ENCODE data around the gene GNG3. TPM values are rescaled to one million over a fixed set of nuclear protein-coding genes. Genes with fewer than 3 reads are reported as not detected.
A peak's percentile ranks its signal among the peaks of the same experiment; 100 is the strongest.

GNG3 gene
- total RNA-seq, 1 experiment from 2014 or later, result not detected

GRCh38 chr11:62676698-62677097 is 30.8 kb upstream of the GNG3 start:
- CTCF ChIA-PET, result no interaction called here
- no peak overlapping the region for H2AFZ ChIP-seq (ENCODE audit: low read depth, low read length, poor library complexity, severe bottlenecking)
- TF ChIP-seq MAX (IDR thresholded peaks at IDR 0.05) (no peak), CTCF (IDR thresholded peaks at IDR 0.05 in 2 of 3, conservative IDR thresholded peaks at IDR 0.05 in 1 of 3; ENCODE audit: borderline replicate concordance in 1 of 3, insufficient read depth in 1 of 3, low read depth in 2 of 3, low read length in 2 of 3) (0 out of 6 replicates have a peak, but pooled peaks of 1 of the 3 experiments have one; percentile 14), RAD21 (IDR thresholded peaks at IDR 0.05; ENCODE audit: low read depth) (no peak)
- ATAC-seq (no peak), DNase-seq (ENCODE audit: low read depth, low spot score) (no peak)
- no TSS peak for BruUV-seq (replicated peaks)
- RAD21 ChIA-PET (ENCODE audit: low non-redundant PET in 1 of 2, low total read pairs in 2 of 2, uncharacterized antibody in 2 of 2, unreplicated experiment in 2 of 2), result no interaction called here
- H3K27ac ChIP-seq (ENCODE audit: low read depth, low read length), result no peak overlapping the region; the same call in 1 of the 2 replicates
- no peaks in the 10 kb centered on the region for H3K9me3 ChIP-seq (ENCODE audit: control insufficient read depth in 1 of 2, insufficient read depth in 1 of 2, low read depth in 1 of 2, low read length in 2 of 2)
- no peak overlapping the region for H3K9ac ChIP-seq (ENCODE audit: low read length)
- intact Hi-C loops (cut with micrococcal nuclease), result loop anchor here (10.0 kb wide), 1 partner anchor 88 kb away; the partner anchor contains the start of gene POLR2G
- no peaks in the 10 kb centered on the region for H3K27me3 ChIP-seq (ENCODE audit: insufficient read depth, low read length)
- peaks cover 66% of the 10 kb centered on the region for H3K79me2 ChIP-seq (ENCODE audit: insufficient read depth, low read length)
- no peaks in the 10 kb centered on the region for H4K20me1 ChIP-seq (ENCODE audit: insufficient read depth)
- no peaks in the 10 kb centered on the region for H3K9me2 ChIP-seq (ENCODE audit: insufficient read depth)
- H3K4me1 ChIP-seq (ENCODE audit: control insufficient read depth in 1 of 2, insufficient read depth in 2 of 2, low read length in 2 of 2), result peaks cover 32 to 58% of the 10 kb centered on the region in 2 experiments
- POLR2A ChIA-PET, result interaction anchor here (0.9 to 3.9 kb wide), 4 partner anchors 12 to 85 kb away, joined by 3 to 21 read pairs (median 5); partner anchors contain the start of genes C11orf98, CSKMT, HNRNPUL2 and TUT1
- peaks cover 6 to 11% of the 10 kb centered on the region in 2 experiments; a peak in 3 of 4 replicates for H3K36me3 ChIP-seq (ENCODE audit: control insufficient read depth in 1 of 2, insufficient read depth in 2 of 2, low read length in 2 of 2)
- 0 out of 2 replicates have a peak overlapping the region, but pooled peaks have one; percentile 95 for H3K4me2 ChIP-seq (ENCODE audit: low read length)
- no peak overlapping the region for H3K4me3 ChIP-seq (replicated peaks in 1 of 2; ENCODE audit: low read depth in 1 of 2, low read length in 2 of 2)

- no peaks in the 10 kb centered on the region for H3K9me2 ChIP-seq (ENCODE audit: insufficient read depth)
- H3K4me1 ChIP-seq (ENCODE audit: control insufficient read depth in 1 of 2, insufficient read depth in 2 of 2, low read length in 2 of 2), result peaks cover 32 to 57% of the 10 kb centered on the region in 2 experiments
- H3K27ac ChIP-seq (ENCODE audit: low read depth, low read length), result no peak overlapping the region
- ChIA-PET CTCF (no interaction called here), POLR2A (interaction anchor here (0.9 to 2.4 kb wide), 3 partner anchors 12 to 85 kb away, joined by 3 to 6 read pairs (median 4); partner anchors contain the start of genes C11orf98, CSKMT, HNRNPUL2 and TUT1), RAD21 (ENCODE audit: low non-redundant PET in 1 of 2, low total read pairs in 2 of 2, uncharacterized antibody in 2 of 2, unreplicated experiment in 2 of 2) (no interaction called here)
- H2AFZ ChIP-seq (ENCODE audit: low read depth, low read length, poor library complexity, severe bottlenecking), result no peak overlapping the region
- peak overlapping the region; percentile 84; the same call in 1 of the 2 replicates for H3K9ac ChIP-seq (ENCODE audit: low read length)
- ATAC-seq, result no peak
- H3K27me3 ChIP-seq (ENCODE audit: insufficient read depth, low read length), result no peaks in the 10 kb centered on the region
- peak overlapping the region; percentile 95 for H3K4me2 ChIP-seq (ENCODE audit: low read length)
- intact Hi-C loops (cut with micrococcal nuclease), result loop anchor here (10.0 kb wide), 1 partner anchor 88 kb away; the partner anchor contains the start of gene POLR2G
- H3K4me3 ChIP-seq (replicated peaks in 1 of 2; ENCODE audit: low read depth in 1 of 2, low read length in 2 of 2), result peak overlapping the region in 1 of 2 experiments; percentile 87; a peak in 1 of 4 replicates
- no peak for DNase-seq (ENCODE audit: low read depth, low spot score)
- no peaks in the 10 kb centered on the region for H3K9me3 ChIP-seq (ENCODE audit: control insufficient read depth in 1 of 2, insufficient read depth in 1 of 2, low read depth in 1 of 2, low read length in 2 of 2)
- H3K36me3 ChIP-seq (ENCODE audit: control insufficient read depth in 1 of 2, insufficient read depth in 2 of 2, low read length in 2 of 2), result peaks cover 6 to 11% of the 10 kb centered on the region in 2 experiments; a peak in 3 of 4 replicates
- no peaks in the 10 kb centered on the region for H4K20me1 ChIP-seq (ENCODE audit: insufficient read depth)
- H3K79me2 ChIP-seq (ENCODE audit: insufficient read depth, low read length), result peaks cover 61% of the 10 kb centered on the region
- no TSS peak for BruUV-seq (replicated peaks)
- TF ChIP-seq POLR2A (IDR thresholded peaks at IDR 0.05; ENCODE audit: borderline replicate concordance, extremely low read depth, insufficient read depth, insufficient read length) (no peak), REST (IDR thresholded peaks at IDR 0.05; ENCODE audit: low read depth) (no peak), ATF3 (IDR thresholded peaks at IDR 0.05) (no peak), MAX (IDR thresholded peaks at IDR 0.05) (no peak), SIN3A (IDR thresholded peaks at IDR 0.05; ENCODE audit: low read depth) (no peak), ELF1 (IDR thresholded peaks at IDR 0.05; ENCODE audit: borderline replicate concordance, low read depth) (no peak), YY1 (IDR thresholded peaks at IDR 0.05; ENCODE audit: extremely low read depth, insufficient replicate concordance, low read depth, low read length) (no peak)
Observed at GRCh38 chr11:62677156-62677555, 30.3 kb upstream of the GNG3 start.

Data from HCT116 (cell line).